Fibroblast of lung (primary cell): Measurements from ENCODE around the gene MEGF8.

Source experiments
- EZH2 ChIP-seq: IDR thresholded peaks from 2 replicates; pipeline ENCODE4 v1.5.1; 2012; ENCODE audit warnings: low read length, control low read depth, mild to moderate bottlenecking; ENCODE audit errors: missing control alignments
- TF ChIP-seq, protein P1 (sequence below), 2 donors: IDR thresholded peaks in 1 of 2; conservative IDR thresholded peaks in 1 of 2; 1 replicate in 1 of 2; 2 replicates in 1 of 2; pipeline ENCODE4 v1.5.1; 2011 to 2012; ENCODE audit warnings: low read length in 2 of 2, control low read depth in 1 of 2, inconsistent platforms in 1 of 2, low read depth in 1 of 2, mild to moderate bottlenecking in 1 of 2

DNA sequence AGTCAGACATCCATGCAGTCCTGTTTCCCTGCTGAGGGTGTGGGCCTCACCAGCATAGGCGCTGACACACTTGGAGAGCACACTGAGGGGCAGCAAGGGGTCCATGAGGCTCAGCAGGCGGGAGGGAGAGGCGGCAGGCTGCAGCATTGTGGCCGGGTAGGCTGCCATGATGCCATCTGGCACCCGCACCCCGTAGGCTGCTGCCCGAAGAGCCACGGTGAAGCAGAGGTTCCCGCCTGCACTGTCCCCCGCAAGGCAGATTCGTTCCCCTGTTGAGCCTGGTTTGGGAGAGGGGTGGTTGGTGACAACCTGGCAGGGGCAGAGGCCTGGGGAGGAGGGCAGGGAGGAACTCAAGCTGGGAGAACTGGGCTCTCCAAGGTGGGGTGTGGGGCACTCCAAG, 80.7 kb downstream of the MEGF8 start:
- no peak for TF ChIP-seq EZH2
- TF ChIP-seq, protein P1, sequence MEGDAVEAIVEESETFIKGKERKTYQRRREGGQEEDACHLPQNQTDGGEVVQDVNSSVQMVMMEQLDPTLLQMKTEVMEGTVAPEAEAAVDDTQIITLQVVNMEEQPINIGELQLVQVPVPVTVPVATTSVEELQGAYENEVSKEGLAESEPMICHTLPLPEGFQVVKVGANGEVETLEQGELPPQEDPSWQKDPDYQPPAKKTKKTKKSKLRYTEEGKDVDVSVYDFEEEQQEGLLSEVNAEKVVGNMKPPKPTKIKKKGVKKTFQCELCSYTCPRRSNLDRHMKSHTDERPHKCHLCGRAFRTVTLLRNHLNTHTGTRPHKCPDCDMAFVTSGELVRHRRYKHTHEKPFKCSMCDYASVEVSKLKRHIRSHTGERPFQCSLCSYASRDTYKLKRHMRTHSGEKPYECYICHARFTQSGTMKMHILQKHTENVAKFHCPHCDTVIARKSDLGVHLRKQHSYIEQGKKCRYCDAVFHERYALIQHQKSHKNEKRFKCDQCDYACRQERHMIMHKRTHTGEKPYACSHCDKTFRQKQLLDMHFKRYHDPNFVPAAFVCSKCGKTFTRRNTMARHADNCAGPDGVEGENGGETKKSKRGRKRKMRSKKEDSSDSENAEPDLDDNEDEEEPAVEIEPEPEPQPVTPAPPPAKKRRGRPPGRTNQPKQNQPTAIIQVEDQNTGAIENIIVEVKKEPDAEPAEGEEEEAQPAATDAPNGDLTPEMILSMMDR (conservative IDR thresholded peaks at IDR 0.05 in 1 of 2, IDR thresholded peaks at IDR 0.05 in 1 of 2; ENCODE audit: low read depth in 1 of 2, low read length in 2 of 2): no peak
